Measurements from ENCODE around the gene EHF.
A peak's percentile ranks its signal among the peaks of the same experiment; 100 is the strongest.
"Not testable (repeated sequence)": the region's sequence is repeated elsewhere in the genome, so short reads cannot be mapped to it uniquely, and the experiment has no call there.

Gene EHF

DNA sequence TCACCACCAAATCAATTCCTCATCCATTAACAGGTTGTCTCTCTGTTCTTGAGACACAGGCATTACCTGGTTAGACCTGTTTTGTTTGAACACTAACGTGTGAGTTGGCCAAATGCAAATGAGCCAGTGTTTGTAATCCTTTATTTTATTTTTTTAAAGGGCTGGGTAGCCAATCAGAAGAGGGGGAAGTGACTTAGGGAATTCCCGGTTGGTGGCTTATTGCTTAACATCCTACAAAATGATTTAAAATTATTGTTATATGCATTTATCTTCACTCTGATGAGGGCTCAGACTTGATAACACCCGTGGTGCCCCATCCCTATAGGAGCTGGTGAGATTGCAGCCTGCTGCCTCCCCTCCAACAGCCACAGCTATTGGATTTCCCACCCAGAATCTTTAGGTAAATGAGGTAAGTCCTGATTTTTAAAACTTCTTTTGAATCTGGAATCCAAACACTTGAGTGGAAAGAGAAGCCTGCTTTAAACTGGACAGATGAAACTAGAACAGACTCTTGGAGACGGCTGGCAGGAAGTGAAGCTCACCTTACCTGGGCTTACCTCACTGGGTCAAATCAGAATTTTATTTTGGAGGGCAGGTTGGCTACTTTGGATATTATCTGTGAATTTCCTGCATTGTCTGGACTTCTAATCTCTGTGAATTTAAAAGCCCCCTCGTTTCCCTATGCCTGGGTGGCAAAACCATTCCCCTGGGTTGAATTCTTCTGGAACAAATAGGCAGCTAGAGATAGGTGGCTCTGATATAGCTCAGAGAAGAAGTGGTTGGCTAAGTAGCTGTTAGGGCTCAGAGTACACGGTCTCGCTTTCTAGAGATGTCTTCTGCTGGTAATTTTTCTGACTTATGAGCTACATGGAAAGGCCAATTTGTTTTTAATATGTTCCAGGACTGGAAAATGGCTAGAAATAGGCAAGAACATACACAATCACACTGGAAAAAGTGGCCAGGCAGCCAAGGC is at the start of gene EHF:
EHF (plus strand) TSS at position 274 of the 973 bp plus-strand sequence. CDS start 21,538 bp downstream, outside the sequence.
- peak; percentile 68 for DNase-seq

DNA sequence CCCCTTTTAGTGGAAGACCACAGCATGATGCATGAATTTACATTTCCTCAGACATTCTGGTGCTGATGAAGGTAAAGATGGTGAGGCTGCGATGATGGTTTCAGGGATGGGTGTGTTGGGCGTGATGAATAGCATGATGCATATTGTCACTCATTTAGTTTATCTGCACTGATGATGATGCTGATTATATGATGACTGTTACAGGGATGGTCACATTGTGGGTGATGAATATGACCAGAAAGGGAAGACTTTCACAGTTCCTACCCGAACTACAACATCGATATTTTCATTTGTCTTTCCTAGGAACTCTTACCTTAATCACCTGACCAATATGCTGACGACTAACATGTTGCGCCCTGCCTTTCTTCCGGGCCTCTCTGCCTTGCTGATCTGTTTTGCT is 47.4 kb upstream of the EHF start:
- DNase-seq, result no peak

DNA sequence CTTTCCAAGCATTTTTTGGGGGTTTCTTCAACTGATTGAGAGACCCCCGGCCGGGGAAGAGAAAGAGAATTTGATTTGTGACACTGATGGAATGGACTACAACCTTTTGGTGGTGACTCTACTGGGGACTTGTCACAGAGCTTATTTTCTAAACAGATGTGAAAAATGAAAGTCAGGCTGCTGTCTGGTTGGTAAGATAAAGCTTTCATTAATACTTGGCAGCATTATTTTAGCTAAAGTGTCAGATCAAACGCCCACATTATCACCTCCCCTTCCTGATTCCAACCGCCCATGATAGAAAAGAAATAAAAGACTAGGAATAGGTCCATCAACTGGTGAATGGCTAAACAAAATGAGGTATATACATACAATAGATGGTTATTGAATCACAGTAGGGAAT is 45.6 kb upstream of the EHF start:
- no peak for DNase-seq

DNA sequence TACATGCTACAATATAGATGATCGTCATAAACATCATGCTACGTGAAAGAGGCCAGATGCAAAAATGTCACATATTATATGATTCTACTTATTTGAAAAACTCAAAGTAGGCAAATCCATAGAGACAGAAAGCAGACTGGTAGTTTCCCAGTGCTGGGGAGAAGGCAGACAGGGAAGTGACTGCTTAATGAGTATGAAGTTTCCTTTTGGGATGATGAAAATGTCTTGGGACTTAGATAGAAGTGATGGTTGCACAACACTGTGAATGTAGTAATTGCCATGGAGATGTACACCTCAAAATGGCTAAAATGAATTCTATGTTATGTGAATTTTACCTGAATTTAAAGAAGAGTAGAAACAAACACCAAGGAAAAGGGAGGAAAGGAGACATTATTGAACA is 45.2 kb upstream of the EHF start:
- DNase-seq, result no peak

DNA sequence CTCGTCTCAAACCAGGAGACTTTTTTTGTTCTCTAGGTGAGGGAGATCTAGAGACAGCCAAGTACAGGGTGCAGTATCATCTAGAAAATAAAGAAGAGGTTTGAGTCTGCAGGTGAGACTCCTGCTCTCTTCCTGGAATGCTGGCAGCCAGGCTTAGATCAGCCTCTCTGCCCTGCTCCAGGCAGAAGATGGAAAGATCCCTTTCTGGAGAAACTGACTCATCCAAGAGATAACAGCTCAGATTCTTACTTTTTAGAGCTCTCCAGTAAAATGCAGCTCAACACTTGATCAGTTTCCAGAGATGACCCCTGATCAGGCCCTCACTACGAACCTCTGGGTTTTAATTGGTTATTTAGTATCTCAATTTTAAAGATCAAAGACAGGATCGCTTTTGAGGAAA is 44.6 kb upstream of the EHF start:
- DNase-seq, result no peak

DNA sequence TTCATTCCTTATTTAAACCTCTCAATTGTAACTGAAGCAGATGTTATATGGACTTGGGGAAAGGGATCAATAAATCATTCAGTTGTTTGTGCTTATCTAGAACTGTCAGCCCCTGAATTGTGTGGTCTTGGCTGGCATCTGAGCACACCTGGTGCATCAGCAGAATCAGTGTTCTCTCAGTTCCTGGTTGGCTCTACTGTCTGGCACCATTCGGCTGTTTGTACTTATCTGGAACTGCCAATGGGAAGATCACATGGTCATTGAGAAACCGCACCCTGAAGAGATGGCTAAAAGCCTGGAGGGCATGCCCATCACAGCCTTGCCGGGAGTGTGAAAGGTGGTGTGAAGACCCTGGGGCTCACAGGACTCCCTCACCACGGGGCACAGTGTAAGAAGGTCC is 37.1 kb upstream of the EHF start:
- no peak for DNase-seq

DNA sequence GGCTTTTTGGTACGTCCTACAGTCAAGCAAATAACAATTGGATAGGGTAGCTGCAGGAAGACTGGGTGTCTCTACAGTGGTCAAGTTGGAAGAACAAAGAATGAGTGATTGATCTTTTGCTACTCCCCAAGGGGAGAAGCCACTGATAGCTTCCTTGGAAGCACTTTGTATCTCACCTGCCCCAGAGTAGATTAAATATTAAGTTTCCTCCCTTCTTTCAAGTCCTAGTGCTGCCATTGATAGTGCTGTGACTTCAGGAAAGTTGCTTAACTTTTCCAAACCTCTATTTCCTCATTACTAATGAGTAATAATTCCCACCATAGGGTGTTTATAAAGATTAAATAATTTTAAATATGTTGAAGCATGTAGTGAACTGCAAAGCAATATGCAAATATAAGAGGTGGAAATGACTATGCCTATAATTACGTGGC is 35.6 kb upstream of the EHF start:
- DNase-seq, result no peak

DNA sequence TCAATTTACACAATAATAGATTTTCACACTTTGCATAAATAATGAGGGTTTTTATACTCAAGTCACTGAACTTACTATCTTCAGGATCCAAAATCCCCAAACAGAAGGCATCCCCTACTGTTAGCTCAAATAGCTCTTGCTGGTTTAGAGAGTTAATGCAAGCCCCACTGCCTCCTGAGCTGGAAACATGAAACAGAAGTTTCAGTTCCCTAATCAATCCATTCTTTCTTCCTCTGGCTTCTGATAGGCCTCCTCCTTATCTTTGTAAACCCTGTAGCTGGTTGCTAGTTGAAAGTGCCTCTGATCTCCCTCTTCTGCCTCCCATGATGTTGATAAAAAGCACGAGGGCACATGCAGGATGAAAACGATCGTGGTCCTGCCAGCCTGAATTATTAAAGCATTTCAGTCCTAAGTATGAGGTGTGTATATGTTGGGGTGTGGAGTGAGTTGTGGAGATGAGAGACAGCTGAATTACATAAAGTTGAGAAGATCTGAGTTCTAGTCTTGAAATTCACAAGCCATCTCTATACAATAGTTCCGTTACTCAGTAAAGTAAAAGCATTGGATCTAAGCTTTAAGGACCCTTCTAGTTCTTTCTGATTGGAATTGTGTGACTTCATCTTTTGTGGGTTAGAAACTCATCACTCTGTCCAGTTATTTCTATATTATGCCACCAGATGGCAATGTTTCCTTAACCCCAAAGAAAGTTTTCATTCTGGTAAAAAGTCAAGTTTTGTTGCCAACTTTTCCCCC is 35.0 kb upstream of the EHF start:
- DNase-seq, result peak; percentile 63

DNA sequence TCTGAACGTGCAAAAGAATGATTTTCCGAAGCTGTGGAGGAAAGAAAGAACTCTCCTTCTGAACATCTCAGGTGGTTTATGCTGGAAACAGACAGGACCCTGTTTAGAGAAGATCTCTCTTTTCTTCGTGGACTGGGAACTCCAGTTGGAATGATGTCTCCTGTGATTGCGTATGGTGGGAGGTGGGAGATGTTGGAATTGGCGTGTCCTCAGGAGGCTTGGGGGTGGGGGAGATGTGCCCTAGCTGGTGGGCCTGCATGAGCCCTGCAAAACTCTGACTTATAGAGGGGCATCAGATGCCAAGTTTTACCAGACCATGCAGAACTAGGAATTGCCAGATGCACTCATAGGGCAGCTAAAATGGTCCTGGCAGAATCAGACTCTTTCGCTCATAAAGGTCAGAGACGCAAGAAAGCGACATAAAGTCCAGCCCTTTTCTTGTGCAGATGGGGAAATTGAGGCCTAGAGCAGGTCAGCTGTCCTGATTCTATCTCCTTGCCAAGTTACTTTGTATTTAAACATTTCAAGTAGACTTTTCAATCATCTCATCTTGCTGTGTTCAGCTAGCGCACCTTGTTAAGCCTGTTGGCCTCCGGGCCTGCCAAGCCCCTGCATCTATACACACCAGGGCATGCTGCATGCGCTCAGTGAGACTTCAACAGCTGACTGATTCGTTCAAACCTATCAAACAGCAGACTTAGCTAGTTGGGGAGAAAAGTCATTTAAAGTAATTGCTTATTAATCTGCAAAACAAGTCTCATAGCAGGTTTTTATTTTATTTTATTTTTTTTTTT is 34.2 kb upstream of the EHF start:
- peak; percentile 22 for DNase-seq

DNA sequence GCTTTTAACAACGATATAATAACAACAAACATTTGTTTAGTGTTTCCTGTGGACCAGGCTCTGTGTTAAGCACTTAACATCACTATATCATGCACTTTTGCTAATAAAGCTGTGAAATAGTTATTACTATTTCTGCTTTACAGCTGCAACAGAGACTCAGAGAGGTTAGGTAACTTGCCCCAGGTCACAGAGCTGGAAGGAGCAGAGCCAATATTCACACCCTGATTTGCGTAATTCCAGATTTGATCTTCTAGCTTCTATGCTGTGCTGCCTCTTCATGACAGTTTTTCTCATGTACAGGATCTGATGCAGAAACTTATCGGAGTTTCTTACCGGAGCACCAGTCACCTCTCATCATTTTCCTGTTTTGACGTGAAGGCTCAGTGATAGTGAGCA is 33.6 kb upstream of the EHF start:
- no peak for DNase-seq

DNA sequence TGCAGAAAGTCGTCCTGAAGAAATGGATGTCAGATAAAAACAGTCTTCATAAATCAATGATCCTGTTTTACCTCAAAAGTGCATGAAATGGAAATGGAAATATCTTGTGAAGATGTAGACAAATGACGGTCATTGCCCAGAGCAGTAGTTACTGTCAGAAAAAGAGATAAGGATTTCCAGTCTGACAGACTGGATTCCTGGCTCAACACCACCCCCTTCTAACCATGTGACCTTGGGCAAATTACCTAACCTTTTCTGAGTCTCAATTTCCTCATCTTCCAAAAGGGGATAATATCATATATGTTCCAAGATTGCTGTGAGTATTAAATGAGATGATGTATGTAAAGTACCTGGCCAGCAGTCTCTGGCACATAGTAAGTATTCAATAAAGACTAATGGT is 32.9 kb upstream of the EHF start:
- no peak for DNase-seq

DNA sequence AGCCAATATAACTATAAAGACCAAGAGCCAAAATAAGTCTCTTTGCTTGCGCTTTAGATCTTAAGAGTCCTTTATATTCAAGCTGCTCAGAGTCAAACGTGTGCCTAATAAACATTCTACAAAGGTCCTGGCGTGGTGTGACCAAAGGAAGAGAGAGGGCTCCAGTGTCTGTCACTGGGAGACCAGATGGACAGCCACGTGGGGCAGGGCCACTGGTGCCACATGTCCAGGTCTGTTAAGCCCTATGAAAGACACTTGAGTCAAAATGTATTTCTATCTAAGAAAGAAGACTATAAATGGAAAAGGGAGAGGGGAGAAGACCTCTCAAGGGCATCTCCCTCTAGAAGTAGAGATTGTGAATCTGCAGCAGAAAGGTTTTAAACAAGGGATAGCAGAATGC is 32.2 kb upstream of the EHF start:
- no peak for DNase-seq

DNA sequence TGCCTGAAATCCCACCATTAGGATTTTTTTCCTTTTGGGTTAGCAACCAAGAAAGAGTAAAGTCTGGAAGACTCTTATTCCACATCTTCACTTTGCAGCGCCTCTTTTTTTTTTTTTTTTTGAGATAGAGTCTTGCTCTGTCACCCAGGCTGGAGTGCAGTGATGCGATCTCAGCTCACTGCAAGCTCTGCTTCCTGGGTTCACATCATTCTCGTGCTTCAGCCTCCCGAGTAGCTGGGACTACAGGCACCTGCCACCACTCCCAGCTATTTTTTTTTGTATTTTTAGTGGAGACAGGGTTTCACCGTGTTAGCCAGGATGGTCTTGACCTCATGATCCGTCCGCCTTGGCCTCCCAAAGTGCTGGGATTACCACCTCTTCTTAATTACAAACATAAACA is 31.7 kb upstream of the EHF start:
- DNase-seq, result not testable (repeated sequence)

DNA sequence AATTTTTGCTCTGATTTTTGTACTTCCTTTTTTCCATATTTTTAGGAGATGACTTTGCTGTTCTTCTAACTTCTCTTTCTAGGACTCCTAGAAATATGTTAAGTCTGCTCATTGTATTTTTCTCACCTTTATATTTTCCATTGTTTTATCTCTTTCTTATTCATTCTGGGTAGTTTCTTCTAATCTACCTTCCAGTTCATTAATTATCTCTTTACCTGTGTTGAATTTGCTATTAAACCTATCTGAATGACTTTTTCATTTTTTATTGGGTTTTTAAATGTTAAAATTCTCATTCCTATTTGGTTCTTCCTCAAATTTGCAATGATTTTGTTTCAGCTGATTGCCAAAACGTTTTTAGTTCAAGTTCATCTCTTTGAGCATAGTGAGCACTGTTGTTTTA is 27.8 kb upstream of the EHF start:
- DNase-seq, result no peak

DNA sequence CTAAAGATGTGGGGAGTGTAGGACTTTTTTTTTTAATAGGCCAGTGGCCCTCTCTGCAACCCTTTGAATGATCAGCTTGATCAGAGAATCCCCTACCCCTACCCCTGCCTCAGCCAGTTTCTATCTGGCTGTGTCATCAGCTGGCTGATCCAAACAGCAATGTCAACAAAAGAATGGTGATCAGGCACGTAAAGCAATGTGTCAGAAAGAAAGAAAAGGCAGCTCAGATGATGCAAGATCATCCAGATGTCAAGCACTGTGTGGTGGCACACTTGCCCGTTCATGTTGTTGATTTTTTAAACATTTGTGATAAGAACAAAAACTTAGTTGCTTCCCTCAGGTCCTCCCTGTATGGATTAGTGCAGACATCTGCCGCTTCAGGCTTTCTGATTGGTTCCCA is 26.3 kb upstream of the EHF start:
- DNase-seq, result peak; percentile 28

DNA sequence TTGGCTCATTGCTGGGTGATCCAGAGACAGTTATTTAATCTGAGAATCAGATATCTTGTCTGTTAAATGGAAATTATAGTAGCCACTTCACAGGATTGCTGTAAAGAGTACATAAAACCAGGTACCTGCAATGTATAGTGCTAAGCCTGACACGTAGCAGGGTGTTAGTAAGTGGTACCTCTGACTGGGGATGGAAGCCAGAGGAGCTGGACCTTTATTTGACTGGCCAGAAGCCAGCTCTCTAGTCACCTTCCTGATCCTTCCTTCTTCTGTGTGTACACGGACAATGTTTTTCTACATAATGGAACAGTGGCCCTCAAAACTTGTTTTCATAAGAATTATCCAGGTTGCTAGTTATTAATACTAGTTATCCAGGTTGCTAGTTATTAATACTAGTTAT is 25.5 kb upstream of the EHF start:
- no peak for DNase-seq

DNA sequence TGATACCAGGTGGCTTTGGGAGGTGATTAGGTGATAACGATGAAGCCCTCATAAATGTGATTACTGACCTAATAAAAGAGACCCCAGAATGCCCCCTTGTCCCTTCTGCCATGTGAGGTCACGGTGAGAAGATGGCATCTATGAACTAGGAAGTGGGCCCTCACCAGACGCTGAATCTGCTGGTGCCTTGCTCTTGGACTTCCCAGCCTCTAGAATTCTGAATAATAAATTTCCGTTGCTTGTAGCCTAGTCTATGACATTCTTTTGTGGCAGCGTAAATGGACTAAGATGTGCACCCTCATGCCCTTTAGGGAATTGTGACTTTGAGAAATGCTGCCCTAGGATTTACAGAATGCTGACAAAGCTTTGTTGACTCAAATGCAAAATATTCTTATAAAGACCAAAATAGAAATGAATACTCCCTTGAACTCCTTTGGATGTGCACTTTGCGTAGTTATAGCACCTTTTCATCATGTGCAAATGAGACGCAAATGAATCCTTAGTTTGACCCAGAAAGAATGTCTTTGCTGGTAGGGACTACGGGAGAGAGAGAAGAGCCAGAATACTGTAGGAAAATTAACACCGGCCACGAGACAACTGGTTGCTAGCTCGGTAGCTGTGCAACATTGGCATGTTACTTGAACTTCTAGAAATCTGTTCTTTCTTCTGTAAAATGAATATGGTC is 24.8 kb upstream of the EHF start:
- DNase-seq, result no peak

DNA sequence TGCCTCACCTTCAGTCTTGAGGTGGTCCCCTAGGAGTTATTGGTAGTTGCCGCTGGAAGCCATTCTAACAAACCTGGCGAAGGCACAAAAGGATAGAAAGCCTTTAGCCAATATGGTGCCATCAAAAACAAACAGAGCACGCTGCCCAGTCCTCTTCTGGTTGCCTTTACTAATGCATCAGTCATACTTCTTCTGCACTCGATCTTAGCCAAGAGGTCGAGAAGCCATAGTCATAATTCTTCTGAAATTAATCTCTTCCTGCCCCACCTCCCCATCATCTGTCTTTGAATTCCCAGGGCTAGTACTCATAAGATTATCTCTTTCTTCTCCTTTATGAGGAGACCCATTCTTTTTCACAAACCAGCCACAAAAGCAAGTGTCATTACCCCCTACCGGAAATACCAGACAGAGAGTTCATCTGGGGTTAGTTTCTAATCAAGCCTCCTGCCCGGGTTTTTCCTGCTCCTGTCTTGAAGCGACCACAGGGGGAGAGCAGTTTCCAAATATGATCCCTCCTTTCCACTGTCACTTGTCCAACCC is 21.4 kb upstream of the EHF start:
- DNase-seq, result no peak

DNA sequence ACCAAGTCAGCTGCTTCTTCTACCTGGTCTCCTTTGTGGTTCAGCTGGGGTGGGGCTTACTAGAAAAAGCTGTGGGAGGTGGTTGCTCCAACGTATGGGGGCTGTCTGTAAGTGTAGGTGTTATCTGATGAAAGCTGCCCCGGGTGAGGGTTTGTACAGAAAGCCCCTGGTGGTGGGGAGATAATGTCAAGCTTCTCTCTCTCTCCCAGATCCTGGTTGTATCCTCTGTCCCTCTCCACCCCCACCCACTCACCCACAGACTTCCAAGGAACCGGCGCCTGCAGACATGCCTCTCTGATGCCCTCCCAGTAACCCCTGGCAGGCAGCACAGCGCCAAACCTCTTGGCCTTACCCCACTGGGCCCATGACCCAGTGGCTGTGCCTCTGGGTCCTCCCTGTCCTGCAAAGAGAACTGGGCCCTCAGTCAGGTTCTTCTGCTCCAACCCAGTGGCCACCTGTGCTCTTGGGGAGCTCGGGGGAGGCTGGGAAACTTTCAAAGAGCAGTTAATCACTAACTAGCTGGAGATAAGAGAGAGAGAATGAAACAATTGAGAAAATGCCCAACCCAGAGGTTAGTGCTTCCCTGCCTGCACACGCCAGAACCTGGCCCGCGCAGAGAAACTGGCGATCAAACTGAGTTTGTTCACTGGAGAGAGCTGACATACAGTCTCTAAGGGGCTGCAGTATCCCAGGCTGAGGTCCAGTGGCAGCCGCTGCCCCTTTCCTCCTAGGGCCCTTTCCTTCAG is 20.4 kb upstream of the EHF start:
- DNase-seq, result peak; percentile 42

DNA sequence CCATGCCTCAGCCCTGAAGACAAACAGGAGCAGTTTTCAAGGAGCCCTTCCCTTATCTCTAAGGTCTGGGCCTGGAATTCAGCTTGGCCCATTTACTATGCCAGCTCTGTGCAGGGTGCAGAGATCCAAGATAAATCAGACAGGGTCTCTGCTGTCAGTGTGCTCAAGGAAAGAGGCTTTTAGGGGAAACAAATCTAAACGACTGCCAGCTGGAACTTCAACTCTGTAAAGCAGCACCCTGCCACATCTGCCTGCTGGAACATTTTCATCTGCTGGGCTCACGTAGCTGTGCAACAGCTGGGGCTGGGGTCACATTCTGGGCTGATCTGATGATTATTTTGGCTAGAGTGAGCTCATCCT is 19.8 kb upstream of the EHF start:
- no peak for DNase-seq

DNA sequence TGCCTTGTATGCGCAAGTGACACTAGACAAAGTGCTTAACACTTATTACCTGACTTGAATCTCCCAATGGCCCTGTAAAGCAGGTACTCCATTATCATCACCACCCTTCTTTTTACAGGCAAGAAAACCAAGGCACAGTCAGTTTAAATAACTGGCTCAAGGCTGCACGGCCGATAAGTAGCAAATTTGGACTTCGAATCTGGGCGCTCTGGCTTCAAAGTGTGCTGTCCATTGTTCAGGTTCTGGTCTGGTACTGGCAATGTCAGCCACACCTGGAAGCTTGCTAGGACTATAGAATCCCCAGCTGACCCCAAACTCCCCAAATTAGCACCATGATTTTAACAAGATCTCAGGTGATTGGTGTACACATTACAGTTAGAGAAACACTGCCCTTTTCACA is 19.3 kb upstream of the EHF start:
- DNase-seq, result no peak

DNA sequence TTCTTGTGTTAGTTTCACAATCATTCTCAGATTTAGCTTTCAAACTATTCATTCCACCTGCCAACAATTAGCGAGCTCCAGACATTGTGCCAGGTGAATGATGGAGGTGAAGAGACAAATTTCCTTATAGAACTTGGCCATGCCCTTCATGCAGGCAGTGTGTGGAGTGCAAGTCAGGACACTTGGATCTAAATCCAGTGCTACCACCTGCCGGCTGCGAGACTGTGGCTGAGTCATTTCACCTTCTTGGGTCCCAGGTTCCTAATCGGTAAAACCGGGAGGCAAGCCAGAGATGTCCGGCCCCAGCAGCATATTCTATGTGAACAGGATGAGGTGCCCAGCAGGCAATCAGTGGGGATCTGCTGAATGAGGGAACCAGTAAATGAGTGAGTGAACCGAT is 18.6 kb upstream of the EHF start:
- no peak for DNase-seq

Measured in DMS53 (cell line).